HuH-7.5 (cell line): ENCODE data around the gene C4orf50.
"Not testable (repeated sequence)": the region's sequence is repeated elsewhere in the genome, so short reads cannot be mapped to it uniquely, and the experiment has no call there.

ENCODE experiments used
- DNase-seq: peaks from one replicate; pipeline ENCODE4 v3.0.0; 2011; ENCODE audit warnings: low spot score

The C4orf50 gene

GRCh38 chr4:6017030-6017429, 1.2 kb downstream of the C4orf50 start:
- no peak for DNase-seq

DNA sequence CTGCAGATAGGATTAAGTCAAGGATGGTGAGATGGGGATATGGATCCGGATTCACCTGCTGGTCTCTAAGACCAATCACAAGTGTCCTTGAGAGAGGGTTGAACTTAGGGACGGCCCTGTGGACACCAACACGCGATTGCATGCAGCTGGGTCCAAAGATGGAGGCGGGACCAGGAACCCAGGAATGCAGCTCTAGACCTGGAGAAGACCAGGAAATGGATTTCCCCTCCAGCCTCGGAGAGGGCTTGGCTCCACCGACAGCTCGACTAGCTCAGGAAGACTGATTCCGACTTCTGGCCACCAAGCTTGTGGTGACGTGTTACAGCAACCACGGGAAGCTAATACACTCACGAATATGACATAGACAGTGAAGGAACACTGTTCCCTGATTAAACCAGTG, 4.7 kb downstream of the C4orf50 start:
- no peak for DNase-seq

- DNase-seq: no peak
These were observed 6.0 kb downstream of the C4orf50 start for GRCh38 chr4:6012200-6012599.

GRCh38 chr4:6011686-6012085, 6.5 kb downstream of the C4orf50 start:
- DNase-seq: no peak

DNA sequence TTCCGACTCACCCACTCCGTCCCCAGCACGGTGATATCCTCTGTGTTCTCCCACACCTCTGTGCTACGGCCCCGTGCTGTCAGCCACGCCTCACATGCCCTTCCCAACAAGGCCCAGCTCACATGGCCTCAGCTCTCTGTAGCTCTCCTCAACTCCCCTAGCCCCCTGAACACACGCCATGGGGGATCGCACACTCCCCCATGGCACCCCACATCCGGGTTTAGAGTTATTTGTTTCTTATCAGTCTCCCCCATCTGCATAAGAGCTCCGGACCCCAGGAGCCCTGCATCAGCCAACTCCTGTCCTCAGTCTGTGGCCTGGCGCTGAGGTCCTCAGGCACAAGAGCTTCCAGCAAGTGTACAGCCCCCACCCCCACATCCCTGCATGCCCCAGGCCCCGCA, 7.0 kb downstream of the C4orf50 start:
- no peak for DNase-seq

GRCh38 chr4:6010789-6011188, 7.4 kb downstream of the C4orf50 start:
- no peak for DNase-seq

DNA sequence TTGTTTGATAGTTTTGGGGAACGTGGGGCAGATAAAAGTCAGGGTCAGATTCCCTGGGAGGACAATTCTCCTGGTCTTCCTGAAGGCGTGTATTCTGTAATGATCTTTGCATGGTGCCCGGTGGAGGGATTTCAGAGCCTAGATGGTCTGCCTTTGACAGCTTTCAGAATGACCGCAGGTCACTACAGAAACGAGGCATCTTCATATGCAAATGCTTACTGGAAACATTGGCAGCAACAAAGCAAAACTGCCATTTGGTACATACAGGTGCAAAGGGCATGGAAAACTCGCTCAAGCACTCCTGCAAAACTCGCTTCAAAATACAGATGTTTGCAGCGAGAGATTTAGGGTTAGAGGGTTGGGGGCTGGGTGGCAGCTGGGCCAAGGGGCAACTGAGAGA, 8.8 kb downstream of the C4orf50 start:
- no peak for DNase-seq

- no peak for DNase-seq
These were observed 9.4 kb downstream of the C4orf50 start for GRCh38 chr4:6008766-6009385.

DNA sequence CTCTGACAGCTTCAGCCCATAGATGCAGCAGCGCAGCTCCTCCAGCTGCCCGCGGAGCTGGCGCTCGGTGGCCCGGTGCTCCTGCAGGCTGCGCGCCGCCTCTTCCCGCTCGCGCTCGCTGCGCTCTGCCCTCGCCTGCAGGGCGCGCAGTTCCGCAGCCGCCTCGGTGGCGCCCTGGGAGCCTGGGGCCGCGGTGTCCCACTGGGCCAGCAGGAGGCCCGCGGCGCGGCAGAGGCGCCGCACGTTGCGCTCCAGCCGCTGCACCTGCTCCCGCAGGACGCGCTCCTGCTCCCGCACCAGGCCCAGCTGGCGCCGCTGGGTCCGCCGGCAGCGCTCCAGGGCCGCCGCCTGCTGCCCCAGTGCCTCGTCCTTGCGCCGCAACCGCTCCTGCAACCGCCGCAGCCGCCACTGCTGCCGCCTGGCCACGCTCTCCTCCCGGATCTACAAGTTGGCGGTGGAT, 10.1 kb downstream of the C4orf50 start:
- DNase-seq: no peak

DNA sequence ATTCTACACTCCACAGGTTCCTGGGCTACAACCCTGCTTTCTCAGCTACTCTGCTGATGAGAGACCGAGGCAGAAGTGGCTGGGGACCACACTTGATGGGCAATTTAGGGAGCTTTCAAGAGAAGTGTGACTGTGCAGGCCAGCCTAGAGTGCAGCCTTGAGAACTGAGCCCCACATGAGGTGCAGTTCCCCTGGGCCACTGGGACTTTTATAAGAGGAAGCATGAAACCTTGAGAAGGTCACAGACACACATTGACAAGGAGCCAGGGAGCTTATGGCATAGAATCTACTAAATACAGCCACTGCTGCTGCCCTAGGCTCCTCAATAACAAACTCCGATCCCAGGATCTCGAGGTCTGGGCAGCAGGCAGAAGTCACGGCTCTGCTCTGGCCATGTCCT, 13.1 kb downstream of the C4orf50 start:
- DNase-seq: no peak

DNA sequence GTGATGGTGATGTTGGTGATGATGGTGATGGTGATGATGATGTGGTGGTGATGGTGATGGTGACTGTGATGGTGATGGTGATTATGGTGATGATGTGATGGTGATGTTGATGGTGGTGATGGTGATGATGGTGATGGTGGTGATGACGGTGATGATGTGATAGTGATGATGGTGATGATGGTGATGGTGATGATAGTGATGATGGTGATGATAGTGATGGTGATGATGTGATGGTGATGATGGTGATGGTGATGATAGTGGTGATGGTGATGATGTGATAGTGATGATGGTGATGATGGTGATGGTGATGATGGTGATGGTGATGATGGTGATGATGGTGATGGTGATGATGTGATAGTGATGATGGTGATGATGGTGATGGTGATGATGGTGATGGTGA, 14.7 kb downstream of the C4orf50 start:
- DNase-seq: not testable (repeated sequence)

- DNase-seq: no peak
These were observed 15.3 kb downstream of the C4orf50 start for GRCh38 chr4:6002926-6003325.

DNA sequence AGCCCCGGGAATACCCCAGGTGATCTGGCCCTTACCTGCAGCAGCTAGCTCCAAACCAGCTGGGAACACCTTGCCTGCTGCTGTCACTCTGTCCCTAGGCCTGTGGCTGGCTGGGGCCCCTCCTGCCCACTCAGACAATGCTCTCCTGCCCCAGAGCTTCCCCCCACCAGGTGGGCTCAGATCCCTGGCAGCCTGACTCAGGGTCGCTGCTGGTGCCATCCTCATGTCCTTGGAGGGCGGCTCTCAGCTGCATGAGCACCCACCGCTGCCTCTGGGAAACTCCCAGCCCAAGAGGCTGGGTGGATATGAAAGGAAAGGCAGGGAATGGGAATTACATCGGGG, 15.8 kb downstream of the C4orf50 start:
- no peak for DNase-seq

GRCh38 chr4:6001680-6002491, 16.3 kb downstream of the C4orf50 start:
- DNase-seq: no peak

DNA sequence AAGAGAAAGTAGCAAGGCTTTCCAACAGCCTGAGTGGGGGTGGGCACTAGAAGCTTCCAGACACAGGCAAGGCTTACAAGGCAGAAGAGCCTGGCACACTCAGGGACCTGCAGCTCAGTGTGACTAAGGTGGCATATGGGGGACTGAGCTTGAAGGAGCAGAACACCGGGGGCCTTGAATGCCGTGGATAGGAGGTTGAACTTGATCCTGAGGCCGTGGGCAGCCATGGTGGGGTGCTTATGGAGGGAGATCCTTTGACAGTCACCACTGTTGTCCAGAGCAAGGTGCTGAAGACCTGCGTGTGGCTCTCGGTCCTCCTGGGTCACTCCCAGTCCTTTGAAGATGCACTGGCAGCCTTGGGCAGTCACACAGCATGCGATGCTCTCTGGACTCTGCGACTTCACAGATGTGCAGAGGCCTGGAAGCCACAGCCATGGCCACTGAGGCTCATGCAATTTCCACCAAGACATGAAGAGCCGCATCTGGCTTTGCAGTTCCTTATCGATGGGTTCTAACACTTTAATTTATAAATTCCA, 18.3 kb downstream of the C4orf50 start:
- DNase-seq: no peak

GRCh38 chr4:5999356-5999755, 18.9 kb downstream of the C4orf50 start:
- no peak for DNase-seq

- DNase-seq: peak; percentile 82
These were observed 19.8 kb downstream of the C4orf50 start for GRCh38 chr4:5998333-5998936.

DNA sequence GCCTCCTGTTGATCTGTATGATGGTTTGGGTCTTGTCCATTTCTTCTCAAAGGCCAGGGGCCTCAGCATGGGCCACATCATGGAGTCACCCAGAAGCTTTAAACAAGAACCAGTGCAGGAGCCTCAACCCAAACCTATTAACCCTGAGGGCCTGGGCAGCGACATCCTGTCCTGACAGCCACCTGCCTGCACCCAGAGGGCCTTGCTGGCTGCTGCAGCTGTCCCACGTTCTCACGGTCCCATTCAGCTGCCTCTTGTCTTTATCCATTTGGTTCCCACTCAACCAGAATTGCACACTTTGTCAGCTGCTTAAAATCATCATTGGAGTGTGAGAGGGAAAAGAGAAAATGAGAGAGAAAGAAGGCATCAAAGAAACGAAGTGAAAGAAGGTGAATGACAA, 21.6 kb downstream of the C4orf50 start:
- DNase-seq: no peak

DNA sequence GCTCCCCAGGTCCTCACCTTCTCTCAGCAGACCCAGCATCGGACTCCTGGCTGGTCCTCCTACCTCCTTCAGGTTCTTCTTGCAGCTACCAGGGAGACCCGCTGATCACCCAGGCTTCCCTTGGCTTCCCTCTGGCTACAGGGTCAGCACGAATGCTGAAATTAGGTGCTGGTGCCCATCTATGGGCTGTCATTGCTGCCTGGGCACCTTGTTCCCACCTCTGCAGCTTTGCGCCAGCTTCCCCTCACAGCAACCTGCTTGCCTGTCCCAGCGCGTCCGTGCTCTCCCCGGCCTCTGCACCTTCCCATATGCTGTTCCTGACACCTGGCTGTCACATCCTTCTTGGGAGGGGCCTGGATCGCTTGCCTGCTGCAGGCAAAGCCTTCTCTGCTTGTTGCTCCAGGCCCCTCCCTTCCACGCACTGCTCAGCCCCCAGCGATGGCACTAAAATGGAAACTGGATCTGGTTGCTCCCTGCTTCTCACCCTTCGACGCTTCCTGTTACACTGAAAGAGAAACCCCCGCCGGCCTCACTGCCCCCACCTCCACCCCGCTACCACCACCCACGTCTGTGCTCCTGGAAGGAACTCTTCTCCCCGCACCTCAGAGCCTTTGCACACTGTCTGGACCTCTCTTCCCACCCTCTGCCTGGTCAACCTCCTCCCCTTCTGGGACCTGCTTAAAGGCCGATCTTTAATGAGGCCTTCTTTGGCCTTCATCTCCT, 22.2 kb downstream of the C4orf50 start:
- DNase-seq: no peak

DNA sequence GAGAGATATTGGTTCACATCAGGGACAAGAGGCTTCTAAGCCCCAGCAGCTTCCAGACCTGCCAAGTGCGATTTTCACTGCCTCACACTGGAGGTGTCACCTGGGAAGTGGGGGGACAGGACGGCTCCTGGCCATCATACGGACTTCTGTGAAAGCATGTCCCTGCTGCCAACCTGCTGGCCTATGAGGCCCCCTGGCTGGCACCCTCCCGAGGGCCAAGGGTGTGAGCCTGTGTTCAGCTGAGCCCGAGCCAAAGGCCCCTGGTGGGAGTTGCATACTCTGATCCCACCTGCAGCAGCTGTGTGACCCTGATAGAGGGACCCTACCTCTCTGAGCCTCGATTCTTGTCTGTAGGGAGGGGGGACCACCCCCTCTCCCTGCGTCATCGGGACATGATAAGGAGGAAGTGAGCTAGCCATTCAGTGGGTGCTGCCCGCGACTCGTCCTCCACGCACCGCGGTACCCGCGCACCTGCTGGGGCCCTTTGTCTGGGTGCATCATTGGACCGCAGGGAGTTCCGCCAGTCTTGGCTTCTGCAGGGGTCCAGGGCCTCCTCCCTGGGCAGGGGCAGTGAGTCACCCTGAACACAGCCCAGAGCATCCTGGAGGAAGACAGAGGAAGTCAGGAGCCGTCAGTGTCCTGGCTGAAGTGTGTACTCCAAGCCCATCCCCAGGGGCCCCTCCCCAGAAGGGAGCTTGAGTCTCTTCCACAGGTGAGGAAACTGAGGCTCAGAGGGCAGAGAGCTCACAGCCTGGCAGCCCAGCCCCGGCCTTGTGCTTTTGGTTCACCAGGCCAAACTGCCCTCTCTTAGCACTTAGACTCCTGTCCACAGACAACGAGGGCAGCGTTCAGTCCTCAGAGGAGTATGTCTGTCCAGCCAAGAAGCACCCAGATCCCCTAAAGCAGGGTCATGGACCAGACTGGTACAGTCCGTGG, 24.1 kb downstream of the C4orf50 start:
- no peak for DNase-seq

DNA sequence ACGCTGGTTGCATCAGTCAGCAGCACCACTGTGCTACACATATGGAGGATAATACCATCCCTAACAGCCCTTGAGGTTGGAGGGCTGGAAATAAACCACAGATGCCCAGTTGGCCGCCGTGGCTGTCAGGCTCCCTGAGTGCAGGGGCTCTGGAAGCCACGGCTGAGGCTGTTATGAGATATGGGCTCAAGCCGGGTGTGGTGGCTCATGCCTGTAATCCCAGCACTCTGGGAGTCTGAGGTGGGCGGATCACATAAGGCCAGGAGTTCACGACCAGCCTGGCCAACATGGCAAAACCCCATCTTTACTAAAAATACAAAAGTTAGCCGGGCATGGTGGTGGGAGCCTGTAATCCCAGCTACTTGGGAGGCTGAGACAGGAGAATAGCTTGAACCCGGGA, 24.9 kb downstream of the C4orf50 start:
- not testable (repeated sequence) for DNase-seq
